ENCODE results near the gene C22orf31. TPM values are rescaled to one million over a fixed set of nuclear protein-coding genes. Genes with fewer than 3 reads are reported as not detected.

Gene C22orf31
- total RNA-seq, 4 donors from 2014 or later = not detected

DNA sequence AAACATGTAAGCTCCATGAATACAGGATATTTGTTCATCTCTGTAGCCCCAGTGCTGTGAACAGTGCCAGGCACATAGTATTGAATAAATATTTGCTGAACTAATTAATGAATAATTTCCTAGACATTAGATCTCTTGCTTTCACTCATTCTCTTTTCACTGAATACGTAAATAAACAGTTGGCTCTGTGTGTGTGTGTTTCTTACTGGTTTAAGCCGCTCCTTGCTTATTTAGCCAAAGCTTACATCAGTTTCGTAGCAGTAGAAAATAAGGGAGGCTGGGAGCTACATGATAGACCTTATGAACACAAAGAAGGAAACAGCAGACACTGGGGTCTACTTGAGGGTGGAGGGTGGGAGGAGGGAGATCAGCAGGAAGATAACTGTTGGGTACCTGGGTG, 28.4 kb upstream of the C22orf31 start:
- TF ChIP-seq, protein P1, sequence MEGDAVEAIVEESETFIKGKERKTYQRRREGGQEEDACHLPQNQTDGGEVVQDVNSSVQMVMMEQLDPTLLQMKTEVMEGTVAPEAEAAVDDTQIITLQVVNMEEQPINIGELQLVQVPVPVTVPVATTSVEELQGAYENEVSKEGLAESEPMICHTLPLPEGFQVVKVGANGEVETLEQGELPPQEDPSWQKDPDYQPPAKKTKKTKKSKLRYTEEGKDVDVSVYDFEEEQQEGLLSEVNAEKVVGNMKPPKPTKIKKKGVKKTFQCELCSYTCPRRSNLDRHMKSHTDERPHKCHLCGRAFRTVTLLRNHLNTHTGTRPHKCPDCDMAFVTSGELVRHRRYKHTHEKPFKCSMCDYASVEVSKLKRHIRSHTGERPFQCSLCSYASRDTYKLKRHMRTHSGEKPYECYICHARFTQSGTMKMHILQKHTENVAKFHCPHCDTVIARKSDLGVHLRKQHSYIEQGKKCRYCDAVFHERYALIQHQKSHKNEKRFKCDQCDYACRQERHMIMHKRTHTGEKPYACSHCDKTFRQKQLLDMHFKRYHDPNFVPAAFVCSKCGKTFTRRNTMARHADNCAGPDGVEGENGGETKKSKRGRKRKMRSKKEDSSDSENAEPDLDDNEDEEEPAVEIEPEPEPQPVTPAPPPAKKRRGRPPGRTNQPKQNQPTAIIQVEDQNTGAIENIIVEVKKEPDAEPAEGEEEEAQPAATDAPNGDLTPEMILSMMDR (IDR thresholded peaks at IDR 0.05; ENCODE audit: low read depth) = no peak

DNA sequence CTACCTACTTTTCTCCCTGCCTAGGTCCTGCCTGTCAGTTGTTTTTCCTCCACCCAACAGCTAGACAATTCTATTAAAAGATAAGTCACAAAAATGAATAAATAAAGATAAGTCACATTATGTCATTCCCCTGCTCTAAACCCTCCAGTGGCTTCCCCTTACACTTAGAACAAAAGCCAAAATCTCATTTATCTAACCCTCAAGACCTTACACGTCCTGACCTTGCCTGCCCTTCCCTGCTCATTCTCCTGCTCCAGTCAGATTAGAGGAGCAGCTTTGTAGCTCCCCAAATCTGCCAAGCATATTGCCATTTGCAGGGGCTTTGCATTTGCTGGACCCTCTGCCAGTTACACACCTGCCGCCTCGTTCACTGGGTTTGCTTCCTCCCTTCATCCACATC, 27.9 kb upstream of the C22orf31 start:
- TF ChIP-seq, protein P1 (IDR thresholded peaks at IDR 0.05; ENCODE audit: low read depth) = no peak

DNA sequence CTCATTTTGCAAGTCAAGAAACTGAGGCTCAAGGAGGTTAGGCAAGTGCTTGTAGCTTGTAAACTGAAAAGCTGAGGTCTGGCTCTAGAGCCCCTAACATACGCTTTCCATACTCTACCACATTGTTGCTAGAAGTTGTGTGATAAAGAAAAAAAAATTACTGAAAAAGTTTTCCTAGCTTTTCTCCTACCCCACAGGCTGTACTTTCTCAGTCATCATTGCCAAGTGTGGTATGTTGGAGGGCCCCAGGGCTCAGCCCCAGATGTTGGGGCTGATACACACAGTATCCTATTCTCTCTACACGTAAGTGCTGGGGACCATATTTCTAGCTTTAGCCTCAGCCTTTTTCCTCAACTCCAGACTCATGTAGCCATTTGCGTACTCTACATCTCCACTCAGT, 27.2 kb upstream of the C22orf31 start:
- TF ChIP-seq, protein P1 (IDR thresholded peaks at IDR 0.05; ENCODE audit: low read depth) = no peak

DNA sequence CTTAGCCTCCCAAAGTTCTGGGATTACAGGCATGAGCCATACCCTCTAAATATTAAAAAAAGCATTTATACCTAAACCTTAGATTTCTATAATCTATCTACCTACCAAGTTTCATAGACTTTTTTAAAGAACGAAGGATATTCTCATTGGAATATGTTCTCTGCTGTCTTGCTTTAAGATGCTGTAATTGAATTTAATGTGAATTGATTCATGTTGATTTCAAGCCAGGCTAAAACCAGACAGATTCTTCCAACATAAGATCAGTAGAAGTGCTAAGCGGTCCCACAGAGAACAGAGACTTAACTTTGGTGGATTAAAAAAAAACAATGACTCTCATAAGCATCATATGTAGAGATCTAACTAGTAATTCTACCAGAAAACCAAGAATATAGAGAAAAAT, 25.4 kb upstream of the C22orf31 start:
- TF ChIP-seq, protein P1 (IDR thresholded peaks at IDR 0.05; ENCODE audit: low read depth) = no peak

DNA sequence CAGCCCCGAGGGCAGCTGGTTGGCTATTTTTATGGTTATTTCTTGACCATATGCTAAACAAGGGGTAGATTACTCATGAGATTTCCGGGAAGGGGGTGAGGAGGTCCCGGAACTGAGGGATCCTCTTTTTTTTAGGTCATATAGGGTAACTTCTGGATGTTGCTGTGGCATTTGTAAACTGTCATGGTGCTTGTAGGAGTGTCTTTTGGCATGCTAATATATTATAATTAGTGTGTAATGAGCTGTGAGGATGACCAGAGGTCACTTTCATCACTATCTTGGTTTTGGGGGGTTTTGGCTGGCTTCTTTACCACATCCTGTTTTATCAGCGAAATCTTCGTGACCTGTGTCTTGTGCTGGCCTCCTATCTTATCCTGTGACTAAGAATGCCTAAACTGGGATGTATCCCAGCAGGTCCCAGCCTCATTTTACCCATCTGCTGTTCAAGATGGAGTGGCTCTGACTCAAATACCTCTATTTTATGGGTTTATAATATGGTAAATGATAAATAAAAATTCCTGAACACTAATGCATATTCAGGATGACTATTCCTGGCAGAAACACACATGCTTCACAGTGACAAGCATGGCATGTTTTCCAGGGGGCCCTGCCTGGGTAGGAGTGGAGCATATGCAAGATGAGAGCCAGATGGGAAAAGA, 22.4 kb upstream of the C22orf31 start:
- TF ChIP-seq, protein P1 (IDR thresholded peaks at IDR 0.05; ENCODE audit: low read depth) = no peak

DNA sequence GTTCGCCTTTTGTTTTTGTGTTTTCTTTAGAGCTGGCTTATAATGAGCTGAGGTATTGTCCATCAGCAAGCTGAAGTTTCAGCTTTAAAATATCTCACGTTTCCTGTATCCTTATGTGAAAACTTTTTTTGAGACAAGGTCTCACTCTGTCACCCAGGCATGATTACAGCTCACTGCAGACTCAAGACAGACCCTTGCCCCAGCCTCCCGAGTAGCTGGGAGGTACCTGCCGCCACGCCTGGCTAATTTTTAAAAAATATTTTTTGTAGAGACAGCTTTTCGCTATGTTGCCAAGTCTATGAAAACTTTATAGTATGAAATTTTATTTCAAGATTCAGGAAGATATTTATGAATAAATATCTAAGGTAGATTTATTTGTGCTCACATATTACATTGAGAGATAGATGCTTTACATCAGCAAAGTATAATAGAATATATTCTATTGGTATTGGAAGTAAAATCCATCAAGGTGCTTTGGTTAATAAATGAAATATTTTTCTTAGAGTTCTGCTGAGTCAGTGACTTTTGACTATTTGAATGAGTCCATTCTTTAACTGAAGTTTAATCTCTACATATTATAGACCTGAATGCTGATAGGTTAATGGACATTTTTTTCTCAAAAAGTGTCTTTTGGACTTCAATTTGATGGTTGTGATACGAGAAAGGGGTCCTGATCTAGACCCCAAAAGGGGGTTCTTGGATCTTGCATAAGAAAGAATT, 21.4 kb upstream of the C22orf31 start:
- TF ChIP-seq, protein P1 (IDR thresholded peaks at IDR 0.05; ENCODE audit: low read depth) = no peak

DNA sequence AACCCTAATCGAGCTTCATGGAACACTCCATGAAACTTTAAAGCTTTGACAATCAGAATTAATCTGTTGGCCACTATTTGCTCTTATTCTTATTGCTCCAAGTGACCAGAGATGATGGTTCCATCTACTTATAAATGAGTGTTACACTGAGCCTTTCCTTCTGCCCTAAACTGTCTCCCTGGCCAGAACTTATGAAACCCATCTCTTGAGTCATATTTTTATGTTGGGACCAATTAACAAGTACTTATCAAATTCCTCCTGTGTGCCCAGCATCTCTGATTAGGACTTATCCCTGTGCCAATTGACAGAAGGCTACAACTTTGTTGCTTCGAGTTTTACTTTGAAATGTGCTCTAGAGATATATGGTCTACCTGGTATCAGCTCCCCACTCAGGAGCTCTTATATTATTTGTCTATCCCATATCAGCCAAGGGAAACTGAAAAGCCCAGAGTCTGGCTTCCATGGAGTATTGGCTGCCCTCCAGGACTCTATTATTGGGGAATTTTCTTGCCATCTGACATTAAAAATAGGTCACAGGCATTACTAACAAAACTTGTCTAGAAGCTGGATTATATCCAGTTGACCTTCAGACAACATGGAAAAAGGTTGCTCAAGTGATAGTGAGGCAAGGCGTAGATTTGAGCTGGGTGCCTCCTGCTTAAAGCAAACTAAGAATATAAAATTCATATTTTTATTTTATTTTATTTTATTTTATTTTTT, 20.0 kb upstream of the C22orf31 start:
- TF ChIP-seq, protein P1 (IDR thresholded peaks at IDR 0.05; ENCODE audit: low read depth) = no peak

All from subcutaneous adipose tissue (tissue), 4 donors.